ENCODE measurements around the gene DNAJC10.
"Not testable (repeated sequence)": the region's sequence is repeated elsewhere in the genome, so short reads cannot be mapped to it uniquely, and the experiment has no call there.

The DNAJC10 gene

DNA sequence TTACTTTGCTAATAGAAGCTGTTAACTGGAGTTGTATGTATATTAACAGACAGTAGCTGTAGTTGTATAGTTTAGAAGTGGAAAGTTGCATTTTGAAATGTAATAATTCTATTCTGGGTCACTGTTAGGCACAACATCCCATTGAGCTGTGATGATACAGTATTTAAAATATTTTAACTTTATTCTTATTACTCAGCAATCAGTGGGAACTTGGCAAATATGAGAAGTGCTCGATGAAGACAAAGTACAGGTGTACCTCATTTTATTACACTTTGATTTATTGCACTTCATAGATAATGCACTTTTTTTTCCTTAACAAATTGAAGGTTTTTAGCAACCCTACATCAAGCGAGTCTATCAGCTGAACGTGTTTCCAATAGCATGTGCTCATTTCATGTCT lies 8.6 kb downstream of the DNAJC10 start:
- DNase-seq (ENCODE audit: low read depth, low spot score): no peak

- DNase-seq (ENCODE audit: low read depth, low spot score): no peak
Measured at GRCh38 chr2:182726473-182726872, 10.4 kb downstream of the DNAJC10 start.

DNA sequence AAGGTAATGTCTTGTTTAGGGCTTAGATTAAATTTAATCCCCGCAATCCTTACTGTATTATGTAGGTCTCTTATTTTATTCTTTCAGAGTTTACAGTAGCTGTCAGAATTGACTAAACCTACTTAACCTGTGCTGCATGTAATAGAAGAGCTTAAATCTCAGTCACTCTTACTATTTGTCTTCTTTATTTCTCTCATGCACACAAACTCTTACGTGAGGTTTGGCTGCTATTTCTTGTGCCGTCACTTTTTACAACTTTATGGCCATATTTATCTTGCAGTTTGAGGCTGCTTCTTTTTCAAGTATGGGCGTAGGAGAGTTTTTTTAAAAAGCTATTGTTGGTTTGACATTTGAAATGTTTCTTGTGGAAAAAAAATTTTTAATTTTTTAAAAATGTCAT lies 12.0 kb downstream of the DNAJC10 start:
- DNase-seq (ENCODE audit: low read depth, low spot score): no peak

DNA sequence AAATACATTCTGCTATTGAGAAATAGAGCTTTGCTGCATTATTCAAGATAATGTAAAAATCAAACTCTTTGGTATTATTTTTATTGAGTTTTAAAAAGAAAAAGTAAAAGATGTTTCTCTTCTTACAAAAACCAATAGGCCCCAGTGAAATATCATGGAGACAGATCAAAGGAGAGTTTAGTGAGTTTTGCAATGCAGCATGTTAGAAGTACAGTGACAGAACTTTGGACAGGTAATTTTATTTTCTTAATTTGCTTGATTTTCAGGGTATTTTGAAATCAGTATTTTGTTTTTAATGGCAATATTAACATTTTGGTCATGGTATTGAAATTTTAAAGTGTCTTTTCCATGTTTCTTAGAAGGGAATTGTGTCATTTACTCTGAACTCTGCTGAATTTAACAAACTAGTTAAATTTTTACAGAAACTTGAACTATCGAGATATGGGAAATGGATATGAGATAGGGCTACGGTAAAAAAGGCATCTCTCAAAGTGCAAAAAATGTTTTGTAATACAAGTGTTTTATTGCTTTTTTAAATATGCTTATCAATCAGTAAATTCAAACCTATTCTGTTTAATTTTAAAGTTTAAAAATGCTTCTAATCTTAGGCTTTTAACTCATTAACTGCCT lies 13.8 kb downstream of the DNAJC10 start:
- no peak for DNase-seq (ENCODE audit: low read depth, low spot score)

- no peak for DNase-seq (ENCODE audit: low read depth, low spot score)
Measured at GRCh38 chr2:182730486-182730885, 14.4 kb downstream of the DNAJC10 start.

DNA sequence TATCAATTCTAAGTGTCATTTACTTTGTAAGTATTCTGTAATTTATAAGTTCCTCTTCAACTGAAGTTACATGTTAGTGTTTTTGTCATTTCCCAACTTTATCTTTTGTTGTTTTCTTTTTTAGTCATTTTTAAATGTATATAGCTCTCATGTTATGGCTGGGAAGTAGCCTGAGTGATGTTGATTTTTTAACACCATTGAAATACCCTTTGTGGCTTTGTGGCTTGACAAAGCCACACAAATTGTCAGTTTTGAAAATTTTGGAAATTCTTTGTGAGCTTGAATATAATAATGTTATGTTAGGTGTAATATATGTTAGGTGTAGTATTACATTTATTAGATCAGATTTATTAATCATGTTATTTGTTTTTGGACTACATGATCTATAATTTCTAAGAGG lies 16.7 kb downstream of the DNAJC10 start:
- no peak for DNase-seq (ENCODE audit: low read depth, low spot score)

GRCh38 chr2:182733572-182733971 lies 17.5 kb downstream of the DNAJC10 start:
- no peak for DNase-seq (ENCODE audit: low read depth, low spot score)

GRCh38 chr2:182736856-182737255 lies 20.8 kb downstream of the DNAJC10 start:
- not testable (repeated sequence) for DNase-seq (ENCODE audit: low read depth, low spot score)

- no peak for DNase-seq (ENCODE audit: low read depth, low spot score)
Measured at GRCh38 chr2:182740701-182741100, 24.6 kb downstream of the DNAJC10 start.

DNA sequence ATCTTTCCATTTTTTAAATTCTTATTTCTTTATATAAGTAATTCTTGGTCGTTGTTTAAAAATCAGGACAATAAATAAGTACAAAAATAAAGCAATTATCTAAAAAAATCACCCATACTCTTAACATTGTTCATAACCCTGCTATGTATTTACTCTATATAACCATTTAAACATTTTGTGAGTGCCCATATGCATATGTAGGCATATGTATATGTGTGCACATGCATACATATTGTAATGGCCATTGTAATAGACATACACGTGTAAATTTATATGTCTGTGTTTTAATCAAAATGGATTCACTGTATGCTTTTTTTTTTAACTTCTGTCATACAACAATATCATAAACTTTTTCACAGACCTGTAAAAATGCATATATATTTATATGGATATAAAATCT lies 25.6 kb downstream of the DNAJC10 start:
- no peak for DNase-seq (ENCODE audit: low read depth, low spot score)

GRCh38 chr2:182744490-182744889 lies 28.4 kb downstream of the DNAJC10 start:
- no peak for DNase-seq (ENCODE audit: low read depth, low spot score)

DNA sequence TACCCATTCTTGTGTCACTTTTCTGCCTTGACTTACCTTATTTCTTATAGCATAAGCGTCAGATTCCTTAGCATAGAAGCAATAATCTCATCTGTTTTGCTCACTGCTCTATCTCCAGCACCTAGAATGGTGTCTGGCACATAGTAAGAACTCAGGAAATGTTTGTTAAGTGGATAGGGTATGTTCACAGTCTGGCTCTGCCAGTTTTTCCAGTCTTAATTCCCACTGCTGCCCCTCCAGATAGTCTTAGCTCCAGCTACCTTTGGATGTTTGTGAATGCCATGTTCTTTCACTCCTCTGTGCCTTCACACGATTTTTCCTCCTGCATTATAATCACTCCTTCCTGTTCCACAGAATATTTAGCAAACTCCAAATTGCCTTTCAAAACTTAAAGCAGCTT lies 29.0 kb downstream of the DNAJC10 start:
- DNase-seq (ENCODE audit: low read depth, low spot score): no peak

- DNase-seq (ENCODE audit: low read depth, low spot score): not testable (repeated sequence)
Measured at GRCh38 chr2:182745894-182746293, 29.8 kb downstream of the DNAJC10 start.

- DNase-seq (ENCODE audit: low read depth, low spot score): no peak
Measured at GRCh38 chr2:182754231-182754630, 38.2 kb downstream of the DNAJC10 start.

DNA sequence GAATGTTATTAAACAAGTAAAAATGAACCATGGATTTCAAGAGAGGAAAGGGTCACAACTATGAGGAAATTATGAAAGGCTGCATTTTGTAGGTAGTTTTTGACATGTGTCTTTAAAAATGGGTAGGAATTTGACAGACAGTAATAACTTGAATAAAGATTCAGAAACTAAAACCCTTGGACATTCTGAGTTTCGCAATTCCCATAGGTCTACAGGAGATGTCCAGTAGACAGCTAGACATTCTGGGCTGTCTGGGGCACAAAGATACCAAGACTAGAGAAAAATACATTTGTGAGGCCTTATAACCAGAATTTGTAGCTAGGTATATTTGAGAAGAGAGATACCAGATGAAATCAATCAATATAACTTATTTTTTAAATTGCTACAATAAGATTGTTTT lies 42.3 kb downstream of the DNAJC10 start:
- no peak for DNase-seq (ENCODE audit: low read depth, low spot score)

GRCh38 chr2:182761903-182762302 lies 45.8 kb downstream of the DNAJC10 start:
- DNase-seq (ENCODE audit: low read depth, low spot score): no peak

DNA sequence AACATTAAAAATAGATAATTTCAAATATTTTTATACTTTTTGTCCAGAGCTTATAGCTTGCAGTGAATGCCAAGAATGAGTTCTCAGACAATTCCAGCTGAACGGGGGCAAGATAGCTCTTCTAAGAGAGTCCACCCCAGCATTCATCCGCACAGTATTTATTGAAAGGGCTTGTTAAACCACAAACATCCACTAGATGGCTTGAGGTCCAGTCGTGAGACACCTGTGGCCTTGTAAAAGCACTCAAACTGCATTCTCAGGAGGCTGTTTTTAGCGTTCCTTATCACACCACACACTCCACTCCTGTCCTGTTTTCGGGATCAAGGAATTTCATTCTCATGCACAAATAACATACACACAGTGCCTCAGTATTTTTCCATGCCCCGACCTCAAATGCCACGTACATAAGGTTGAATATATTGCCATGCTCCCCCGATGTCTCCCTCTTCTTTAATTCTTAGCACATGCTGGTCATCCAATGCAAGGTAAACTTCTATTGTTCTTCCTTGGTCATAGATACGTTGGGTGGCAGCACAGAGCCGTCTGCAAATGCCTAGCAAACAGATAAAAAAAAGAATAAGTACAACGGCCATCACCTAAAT lies 47.4 kb downstream of the DNAJC10 start:
- no peak for DNase-seq (ENCODE audit: low read depth, low spot score)

DNA sequence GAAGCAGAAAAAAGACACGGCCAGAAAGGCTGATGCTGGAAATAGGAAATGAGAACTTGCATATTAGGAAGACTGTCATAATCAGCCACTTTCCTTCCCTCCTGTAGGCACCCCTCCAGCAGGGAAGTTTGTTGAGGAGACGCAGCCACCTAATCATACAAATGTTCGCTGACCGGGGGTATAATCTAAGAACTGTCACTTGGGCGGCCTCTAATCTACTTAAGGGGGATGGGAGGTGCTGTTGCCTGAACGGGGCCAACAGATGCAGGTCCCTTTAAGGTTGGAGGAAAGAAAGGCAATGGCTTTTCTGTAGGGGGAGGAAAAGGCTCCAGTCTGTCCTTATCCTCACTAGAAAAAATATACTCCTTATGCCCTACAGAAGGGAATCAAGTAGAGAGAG lies 50.6 kb downstream of the DNAJC10 start:
- DNase-seq (ENCODE audit: low read depth, low spot score): no peak

- DNase-seq (ENCODE audit: low read depth, low spot score): no peak
Measured at GRCh38 chr2:182767578-182767977, 51.5 kb downstream of the DNAJC10 start.

DNA sequence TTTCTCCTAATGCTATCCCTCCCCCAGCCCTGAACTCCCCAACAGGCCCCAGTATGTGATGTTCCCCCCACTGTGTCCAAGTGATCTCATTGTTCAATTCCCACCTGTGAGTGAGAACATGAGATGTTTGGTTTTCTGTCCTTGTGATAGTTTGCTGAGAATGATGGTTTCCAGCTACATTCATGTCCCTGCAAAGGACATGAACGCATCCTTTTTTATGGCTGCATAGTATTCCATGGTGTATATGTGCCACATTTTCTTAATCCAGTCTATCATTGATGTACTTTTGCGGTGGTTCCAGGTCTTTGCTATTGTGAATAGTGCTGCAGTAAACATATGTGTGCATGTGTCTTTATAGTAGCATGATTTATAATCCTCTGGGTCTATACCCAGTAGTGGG lies 52.9 kb downstream of the DNAJC10 start:
- DNase-seq (ENCODE audit: low read depth, low spot score): not testable (repeated sequence)

DNA sequence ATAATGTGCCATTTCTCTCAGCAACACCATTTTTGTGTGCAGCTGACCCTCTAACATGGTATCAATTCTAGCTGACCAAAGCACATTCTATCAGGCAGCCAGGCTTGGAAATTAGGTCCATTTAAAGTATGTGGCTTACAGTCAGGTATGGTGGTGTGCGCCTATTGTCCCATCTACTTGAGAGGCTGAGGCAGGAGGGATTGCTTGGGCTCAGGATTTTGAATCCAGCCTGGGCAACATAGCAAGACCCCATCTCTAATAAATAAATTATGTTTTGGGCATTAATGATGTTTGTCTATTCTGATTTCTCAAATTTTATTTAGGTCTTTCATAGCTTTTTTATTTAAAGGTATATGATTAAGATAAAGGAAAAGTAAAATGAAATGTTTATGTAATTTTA lies 63.3 kb downstream of the DNAJC10 start:
- DNase-seq (ENCODE audit: low read depth, low spot score): no peak

- not testable (repeated sequence) for DNase-seq (ENCODE audit: low read depth, low spot score)
Measured at GRCh38 chr2:182781099-182781498, 65.0 kb downstream of the DNAJC10 start.

GRCh38 chr2:182782686-182783085 lies 66.6 kb downstream of the DNAJC10 start:
- DNase-seq (ENCODE audit: low read depth, low spot score): not testable (repeated sequence)

Measured in activated CD4-positive, CD25-positive, alpha-beta regulatory T cell treated with anti-CD3 and anti-CD28 coated beads, Interleukin-2, amount 50 U/mL, for 16 hours (primary cell).